ENCODE measurements around the gene GARRE1.

DNA sequence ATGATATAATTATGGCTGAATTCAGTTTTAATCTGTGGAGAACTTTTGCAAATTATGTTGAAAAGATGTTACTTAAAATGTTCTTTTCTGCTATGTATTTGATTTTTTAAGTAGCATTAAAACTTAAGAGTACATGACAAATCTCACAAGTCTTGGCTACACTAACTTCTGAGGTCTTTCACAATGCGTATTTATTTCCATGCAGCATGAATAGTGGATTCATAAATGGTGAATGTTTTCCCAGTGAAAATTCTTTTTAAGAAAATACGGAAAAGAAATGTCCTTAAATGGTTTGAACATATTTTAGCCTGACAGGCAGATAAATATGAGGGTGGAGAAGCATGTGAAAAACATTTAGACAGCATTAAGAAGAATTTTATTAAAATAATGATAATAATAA, 30.2 kb downstream of the GARRE1 start:
- TF ChIP-seq, protein P1, sequence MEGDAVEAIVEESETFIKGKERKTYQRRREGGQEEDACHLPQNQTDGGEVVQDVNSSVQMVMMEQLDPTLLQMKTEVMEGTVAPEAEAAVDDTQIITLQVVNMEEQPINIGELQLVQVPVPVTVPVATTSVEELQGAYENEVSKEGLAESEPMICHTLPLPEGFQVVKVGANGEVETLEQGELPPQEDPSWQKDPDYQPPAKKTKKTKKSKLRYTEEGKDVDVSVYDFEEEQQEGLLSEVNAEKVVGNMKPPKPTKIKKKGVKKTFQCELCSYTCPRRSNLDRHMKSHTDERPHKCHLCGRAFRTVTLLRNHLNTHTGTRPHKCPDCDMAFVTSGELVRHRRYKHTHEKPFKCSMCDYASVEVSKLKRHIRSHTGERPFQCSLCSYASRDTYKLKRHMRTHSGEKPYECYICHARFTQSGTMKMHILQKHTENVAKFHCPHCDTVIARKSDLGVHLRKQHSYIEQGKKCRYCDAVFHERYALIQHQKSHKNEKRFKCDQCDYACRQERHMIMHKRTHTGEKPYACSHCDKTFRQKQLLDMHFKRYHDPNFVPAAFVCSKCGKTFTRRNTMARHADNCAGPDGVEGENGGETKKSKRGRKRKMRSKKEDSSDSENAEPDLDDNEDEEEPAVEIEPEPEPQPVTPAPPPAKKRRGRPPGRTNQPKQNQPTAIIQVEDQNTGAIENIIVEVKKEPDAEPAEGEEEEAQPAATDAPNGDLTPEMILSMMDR (IDR thresholded peaks at IDR 0.05; ENCODE audit: poor library complexity, severe bottlenecking), result no peak
- TF ChIP-seq SMC3 (conservative IDR thresholded peaks at IDR 0.05; ENCODE audit: poor library complexity) (no peak), EP300 (conservative IDR thresholded peaks at IDR 0.05; ENCODE audit: poor library complexity, severe bottlenecking) (no peak), RAD21 (conservative IDR thresholded peaks at IDR 0.05) (no peak), TAF1 (IDR thresholded peaks at IDR 0.05; ENCODE audit: low read depth) (no peak), EZH2 (IDR thresholded peaks at IDR 0.05; ENCODE audit: borderline replicate concordance, insufficient read depth, low read length, poor library complexity, severe bottlenecking) (no peak), MXI1 (conservative IDR thresholded peaks at IDR 0.05; ENCODE audit: poor library complexity, severe bottlenecking) (no peak)
